ENCODE measurements around the gene GALNT17.

- TF ChIP-seq CTCF (IDR thresholded peaks at IDR 0.05) (no peak), POLR2AphosphoS5 (IDR thresholded peaks at IDR 0.05) (no peak), POLR2A (IDR thresholded peaks at IDR 0.05) (no peak), EP300 (IDR thresholded peaks at IDR 0.05) (no peak)
Measured at GRCh38 chr7:71543396-71543795, 411.5 kb downstream of the GALNT17 start.

Measured in upper lobe of left lung (tissue), 4 donors.